Esophagus squamous epithelium (tissue), 5 donors: ENCODE results near the gene AFDN. TPM values are rescaled to one million over a fixed set of nuclear protein-coding genes. Genes with fewer than 3 reads are reported as not detected.

Experiments used
- DNase-seq: peaks from one replicate; lab custom pipeline; 2025; lab: John Stamatoyannopoulos, UW
- H3K27ac ChIP-seq, 4 donors: fragments of 200-600 bp; sonication (generic); one replicate each; pipeline ENCODE4 v1.5.1; 2016 to 2019; ENCODE audit warnings: mild to moderate bottlenecking in 1 of 4
- H3K27me3 ChIP-seq, 4 donors: fragments of 200-600 bp; sonication (generic); 1 replicate in 3 of 4; 2 replicates in 1 of 4; pipeline versions ENCODE4 v1.5.1 to v1.6.0; 2017 to 2021; ENCODE audit warnings: antibody characterized with exemption in 1 of 4
- H3K36me3 ChIP-seq, 3 donors: fragments of 200-600 bp; sonication (generic); one replicate each; pipeline ENCODE4 v1.5.1; 2016 to 2019
- H3K4me1 ChIP-seq, 3 donors: fragments of 200-600 bp; sonication (generic); one replicate each; pipeline ENCODE4 v1.5.1; 2017 to 2019
- H3K4me3 ChIP-seq, 4 donors: fragments of 200-600 bp; sonication (generic); 1 replicate in 3 of 4; 2 replicates in 1 of 4; pipeline ENCODE4 v1.5.1; 2016 to 2019; ENCODE audit warnings: mild to moderate bottlenecking in 2 of 4, moderate library complexity in 1 of 4
- H3K9me3 ChIP-seq, 3 donors: fragments of 200-600 bp; sonication (generic); one replicate each; pipeline ENCODE4 v1.5.1; 2016 to 2019
- CTCF ChIP-seq, 6 experiments: fragments of 450-650 bp in 4 of 6; fragments of 200-600 bp in 2 of 6; sonication (generic) in 2 of 6; IDR thresholded peaks; one replicate each; pipeline ENCODE4 v1.5.1; 2016 to 2019; ENCODE audit warnings: antibody characterized with exemption in 6 of 6, mild to moderate bottlenecking in 4 of 6, moderate library complexity in 4 of 6
- POLR2A ChIP-seq, 4 donors: fragments of 450-650 bp; IDR thresholded peaks; one replicate each; pipeline ENCODE4 v1.6.1; 2017; ENCODE audit warnings: antibody characterized with exemption in 4 of 4, mild to moderate bottlenecking in 4 of 4, moderate library complexity in 3 of 4
- WGBS, 2 donors: methylation state at CpG; one replicate each; pipeline ENCODE4 v1.1.5; 2018; 5-methylcytosine and 5-hydroxymethylcytosine counted together
- intact Hi-C: fragments of 100-400 bp; cut with DNase I; formaldehyde crosslinking; loops from one replicate; pipeline ENCODE4 v1.15.0; 2022
- total RNA-seq, 4 donors: library from RNA; depleted of rRNA; stranded (reverse); fragments of >200 nt; gene quantifications; one replicate each; pipeline ENCODE4 v1.1.0, GENCODE V29; 2016
- donor health status: DM: yes; HTN: yes; CAD: no.

The AFDN gene
- total RNA-seq, 4 donors from 2014 or later: 93.8 to 250 (median 204) TPM

GRCh38 chr6:168017629-168018028, 190.9 kb downstream of the AFDN start:
- Histone ChIP-seq H3K27ac (no peak overlapping the region), H3K4me1 (peaks cover 0 to 16% (median 6%) of the 10 kb centered on the region in 3 donors), H3K36me3 (no peaks in the 10 kb centered on the region), H3K9me3 (peaks cover 0 to 2% (median 0%) of the 10 kb centered on the region in 3 donors), H3K27me3 (peaks cover 0 to 17% (median 0%) of the 10 kb centered on the region in 4 donors), H3K4me3 (no peak overlapping the region)
- intact Hi-C loops: no loop called here
- DNase-seq: no peak
- WGBS, 2 donors: 54 to 69% methylated on average over 10 to 11 of the region's 11 CpGs
- TF ChIP-seq POLR2A (IDR thresholded peaks at IDR 0.05): no peak
- no peak for TF ChIP-seq CTCF (IDR thresholded peaks at IDR 0.05)

GRCh38 chr6:168018664-168019063, 192.0 kb downstream of the AFDN start:
- Histone ChIP-seq H3K4me1 (peaks cover 0 to 16% (median 6%) of the 10 kb centered on the region in 3 donors), H3K27me3 (peaks cover 0 to 17% (median 0%) of the 10 kb centered on the region in 4 donors), H3K27ac (no peak overlapping the region), H3K36me3 (no peaks in the 10 kb centered on the region), H3K9me3 (no peaks in the 10 kb centered on the region), H3K4me3 (no peak overlapping the region)
- no peak for TF ChIP-seq CTCF (IDR thresholded peaks at IDR 0.05)
- no peak for TF ChIP-seq POLR2A (IDR thresholded peaks at IDR 0.05)
- intact Hi-C loops: no loop called here
- WGBS, 2 donors: 92% methylated on average over 3 to 7 of the region's 15 CpGs
- DNase-seq: no peak

GRCh38 chr6:168020242-168020641, 193.5 kb downstream of the AFDN start:
- Histone ChIP-seq H3K4me3 (no peak overlapping the region), H3K9me3 (no peaks in the 10 kb centered on the region), H3K27me3 (peaks cover 0 to 24% (median 0%) of the 10 kb centered on the region in 4 donors), H3K36me3 (no peaks in the 10 kb centered on the region), H3K4me1 (peaks cover 0 to 16% (median 6%) of the 10 kb centered on the region in 3 donors), H3K27ac (no peak overlapping the region)
- intact Hi-C loops: no loop called here
- WGBS, 2 donors: 89% methylated on average over 8 of the region's 8 CpGs
- no peak for DNase-seq
- TF ChIP-seq POLR2A (IDR thresholded peaks at IDR 0.05): no peak
- no peak for TF ChIP-seq CTCF (IDR thresholded peaks at IDR 0.05)

GRCh38 chr6:168021581-168021980, 194.9 kb downstream of the AFDN start:
- H3K36me3 ChIP-seq: no peaks in the 10 kb centered on the region
- TF ChIP-seq CTCF (IDR thresholded peaks at IDR 0.05) (no peak), POLR2A (IDR thresholded peaks at IDR 0.05) (no peak)
- peaks cover 0 to 17% (median 0%) of the 10 kb centered on the region in 4 donors for H3K27me3 ChIP-seq
- no peaks in the 10 kb centered on the region for H3K9me3 ChIP-seq
- no peak overlapping the region for H3K4me3 ChIP-seq
- intact Hi-C loops: no loop called here
- no peak overlapping the region for H3K27ac ChIP-seq
- WGBS, 2 donors: 76% methylated on average over 5 of the region's 5 CpGs
- peaks cover 0 to 9% (median 4%) of the 10 kb centered on the region in 3 donors for H3K4me1 ChIP-seq
- no peak for DNase-seq

Other genes with a start within 250 kb of the AFDN start
- gene KIF25, start 170.8 kb downstream of the AFDN start, total RNA-seq: under 1 TPM in 1 of 4 donors, not detected in 3; 0.26 TPM